Stimulated activated CD4-positive, alpha-beta T cell treated with anti-CD3 and anti-CD28 coated beads, TNF-alpha, amount 100 ng/mL, for 4 hours (primary cell): ENCODE measurements around the gene SAPCD2.

Experiments
- DNase-seq, 3 experiments: peaks; one replicate each; pipeline ENCODE4 v3.0.0-alpha.2; 2020; ENCODE audit warnings: low read depth in 3 of 3

SAPCD2 gene

GRCh38 chr9:137031904-137032640, 38.3 kb downstream of the SAPCD2 start, which contains the start of gene FUT7:
Gene FUT7 (minus strand): TSS chr9:137032088. CDS start chr9:137031991, 97 bp downstream.
- DNase-seq = no peak

GRCh38 chr9:137030538-137031527, 39.5 kb downstream of the SAPCD2 start:
- no peak for DNase-seq

GRCh38 chr9:137030006-137030405, 40.4 kb downstream of the SAPCD2 start:
- no peak for DNase-seq

GRCh38 chr9:137029058-137029936, 41.1 kb downstream of the SAPCD2 start:
- peak; percentile 41 to 62 (median 50) for DNase-seq

GRCh38 chr9:137028263-137029057, 41.9 kb downstream of the SAPCD2 start:
- no peak for DNase-seq

- no peak for DNase-seq
Measured at GRCh38 chr9:137027369-137028262, 42.7 kb downstream of the SAPCD2 start, which contains the start of gene ABCA2. Gene ABCA2 (minus strand): TSS chr9:137028237. CDS start chr9:137028140, 97 bp downstream.

- no peak for DNase-seq
Measured at GRCh38 chr9:137026828-137027227, 43.5 kb downstream of the SAPCD2 start.

- no peak for DNase-seq
Measured at GRCh38 chr9:137026384-137026783, 44.0 kb downstream of the SAPCD2 start.

- no peak for DNase-seq
Measured at GRCh38 chr9:137025517-137025966, 44.8 kb downstream of the SAPCD2 start.

GRCh38 chr9:137023583-137023991, 46.8 kb downstream of the SAPCD2 start:
- no peak for DNase-seq

- DNase-seq = no peak
Measured at GRCh38 chr9:137023157-137023556, 47.2 kb downstream of the SAPCD2 start.

GRCh38 chr9:137022662-137023008, 47.7 kb downstream of the SAPCD2 start:
- DNase-seq = no peak

GRCh38 chr9:137021979-137022661, 48.2 kb downstream of the SAPCD2 start:
- peak in 2 of 3 experiments; percentile 49 to 59 for DNase-seq

GRCh38 chr9:137021568-137021978, 48.8 kb downstream of the SAPCD2 start:
- DNase-seq = no peak

- DNase-seq = no peak
Measured at GRCh38 chr9:137020771-137021567, 49.4 kb downstream of the SAPCD2 start.

- no peak for DNase-seq
Measured at GRCh38 chr9:137019891-137020683, 50.3 kb downstream of the SAPCD2 start.
